BJ (cell line): ENCODE results near the gene NPAS3. TPM values are rescaled to one million over a fixed set of nuclear protein-coding genes. Genes with fewer than 3 reads are reported as not detected.

Experiments
- CTCF ChIA-PET: fragments of 350-600 bp; formaldehyde crosslinking; extraction: SDS; loops from one replicate; lab custom pipeline; 2021; ENCODE audit warnings: antibody characterized with exemption, inconsistent platforms; lab: Yijun Ruan, JAX
- POLR2A ChIA-PET: fragments of 300-600 bp; sonication (Branson Sonifier 250); formaldehyde crosslinking; extraction: SDS; loops from one replicate; lab custom pipeline; 2021; ENCODE audit warnings: antibody characterized with exemption; lab: Charles Lee
- DNase-seq: peaks from one replicate; pipeline ENCODE4 v3.0.0-alpha.2; 2011; ENCODE audit warnings: low read depth
- H3K27me3 ChIP-seq: 2 replicates; pipeline ENCODE4 v1.6.0; 2011; ENCODE audit warnings: low read length; ENCODE audit not compliant: control insufficient read depth, insufficient read depth
- H3K36me3 ChIP-seq: 2 replicates; pipeline ENCODE4 v1.5.1; 2011; ENCODE audit warnings: low read length; ENCODE audit not compliant: control insufficient read depth, insufficient read depth
- H3K4me3 ChIP-seq: 2 replicates; pipeline ENCODE4 v1.5.1; 2011; ENCODE audit warnings: low read depth, mild to moderate bottlenecking, control low read depth, low read length
- CTCF ChIP-seq: IDR thresholded peaks from 2 replicates; pipeline ENCODE4 v1.5.1; 2011; ENCODE audit warnings: low read depth, mild to moderate bottlenecking, control low read depth, inconsistent platforms, low read length, moderate library complexity; ENCODE audit not compliant: insufficient read depth
- polyA plus RNA-seq: library from polyadenylated mRNA; depleted of rRNA; stranded (reverse); fragments of >200 nt; gene quantifications from 2 replicates; pipeline ENCODE4 v1.2.3, GENCODE V29; 2011

Gene NPAS3
- polyA plus RNA-seq, 1 experiment = 0.09 TPM

- CTCF ChIA-PET = interaction anchor here (1.0 to 1.6 kb wide), 2 partner anchors 13 to 35 kb away, joined by 3 to 5 read pairs; no protein-coding TSS in a partner anchor
- Histone ChIP-seq H3K27me3 (no peaks in the 10 kb centered on the region), H3K36me3 (no peaks in the 10 kb centered on the region), H3K4me3 (no peak overlapping the region)
- DNase-seq = no peak
- TF ChIP-seq CTCF = no peak
- POLR2A ChIA-PET = no interaction called here
Observed at GRCh38 chr14:33596211-33597080, 657.8 kb downstream of the NPAS3 start.

DNA sequence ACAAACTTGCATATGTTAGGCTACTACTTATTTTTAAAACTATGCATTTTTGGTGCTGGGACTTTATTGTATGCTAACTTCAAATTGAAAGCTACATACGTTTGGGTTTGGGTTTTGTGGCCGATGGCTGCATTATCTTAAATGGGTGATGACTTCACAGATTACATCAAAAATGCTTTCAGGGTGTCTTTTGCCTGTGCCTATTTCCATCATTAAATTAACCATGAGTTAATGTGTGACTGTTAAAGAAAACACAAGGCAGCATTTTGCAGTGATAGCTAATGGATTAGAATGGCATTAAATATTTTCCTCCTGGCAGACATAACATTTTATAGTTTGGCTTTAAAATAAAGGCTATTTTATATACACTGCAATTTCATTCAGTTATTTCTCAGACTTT is 659.9 kb downstream of the NPAS3 start:
- no peaks in the 10 kb centered on the region for H3K36me3 ChIP-seq
- no peak overlapping the region for H3K4me3 ChIP-seq
- DNase-seq = no peak
- H3K27me3 ChIP-seq = no peaks in the 10 kb centered on the region
- POLR2A ChIA-PET = no interaction called here
- TF ChIP-seq CTCF = no peak
- CTCF ChIA-PET = interaction anchor here (1.4 kb wide), 1 partner anchor 168 kb away, joined by 3 read pairs; no protein-coding TSS in a partner anchor

DNA sequence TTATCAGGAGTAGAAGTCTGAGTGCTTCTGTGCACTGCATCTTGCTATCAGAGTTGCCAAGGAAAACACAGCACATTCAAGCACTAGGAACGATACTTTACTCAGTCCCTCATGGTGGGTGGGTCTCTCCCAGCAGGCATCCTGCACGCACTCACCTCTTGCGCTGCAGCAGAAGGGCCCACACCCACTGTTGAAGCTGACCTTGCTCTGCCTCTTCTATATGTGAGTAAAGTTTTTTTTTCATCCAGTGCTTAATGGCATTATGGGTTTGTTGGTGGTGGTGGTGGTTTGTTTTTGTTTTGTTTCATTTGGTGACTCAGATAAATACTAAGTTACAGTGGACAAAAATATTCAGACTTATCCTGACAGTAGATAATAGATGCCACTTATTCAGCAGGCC is 663.7 kb downstream of the NPAS3 start:
- no peak for DNase-seq
- POLR2A ChIA-PET = no interaction called here
- Histone ChIP-seq H3K36me3 (no peaks in the 10 kb centered on the region), H3K4me3 (no peak overlapping the region), H3K27me3 (no peaks in the 10 kb centered on the region)
- TF ChIP-seq CTCF = no peak
- CTCF ChIA-PET = interaction anchor here (1.0 kb wide), 1 partner anchor 27 kb away, joined by 3 read pairs; no protein-coding TSS in a partner anchor

DNA sequence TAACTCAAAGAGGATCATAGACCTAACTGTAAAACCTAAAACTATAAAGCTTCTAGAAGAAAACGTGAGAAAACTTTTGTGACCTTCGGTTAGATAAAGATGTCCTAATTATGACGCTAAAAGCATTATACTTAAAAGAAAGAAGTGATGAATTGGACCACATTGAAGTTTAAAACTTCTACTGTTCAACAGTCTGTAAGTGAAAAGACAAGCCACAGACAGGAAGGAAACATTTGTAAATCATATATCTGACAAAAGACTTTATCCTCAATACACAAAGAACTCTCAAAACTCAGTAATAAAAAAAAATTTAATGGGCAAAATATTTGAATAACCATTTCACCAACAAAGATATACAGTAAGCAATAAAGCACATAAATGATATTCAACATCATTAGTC is 667.9 kb downstream of the NPAS3 start:
- POLR2A ChIA-PET = no interaction called here
- H3K27me3 ChIP-seq = no peaks in the 10 kb centered on the region

More for the DNA sequence above, 667.9 kb downstream of the NPAS3 start:
- H3K4me3 ChIP-seq = no peak overlapping the region
- TF ChIP-seq CTCF = no peak
- CTCF ChIA-PET = interaction anchor here (0.7 kb wide), 1 partner anchor 156 kb away, joined by 3 read pairs; no protein-coding TSS in a partner anchor
- H3K36me3 ChIP-seq = no peaks in the 10 kb centered on the region
- no peak for DNase-seq
